Cardiac fibroblast (primary cell): Measurements from ENCODE around the gene STAT5B.

Experiments
- DNase-seq, 2 donors: peaks; one replicate each; pipeline versions ENCODE4 v3.0.0 to v3.0.0-alpha.2; 2010; ENCODE audit warnings: low read depth in 2 of 2
- H3K4me3 ChIP-seq, 2 donors: replicated peaks in 1 of 2; 1 replicate in 1 of 2; 2 replicates in 1 of 2; pipeline ENCODE4 v1.5.1; 2011; ENCODE audit warnings: low read depth in 2 of 2, low read length in 2 of 2, mild to moderate bottlenecking in 2 of 2, moderate library complexity in 1 of 2
- TF ChIP-seq, protein P1 (sequence below): IDR thresholded peaks from one replicate; pipeline ENCODE4 v1.5.1; 2011; ENCODE audit warnings: low read depth, mild to moderate bottlenecking, low read length, inconsistent platforms

The STAT5B gene

DNA sequence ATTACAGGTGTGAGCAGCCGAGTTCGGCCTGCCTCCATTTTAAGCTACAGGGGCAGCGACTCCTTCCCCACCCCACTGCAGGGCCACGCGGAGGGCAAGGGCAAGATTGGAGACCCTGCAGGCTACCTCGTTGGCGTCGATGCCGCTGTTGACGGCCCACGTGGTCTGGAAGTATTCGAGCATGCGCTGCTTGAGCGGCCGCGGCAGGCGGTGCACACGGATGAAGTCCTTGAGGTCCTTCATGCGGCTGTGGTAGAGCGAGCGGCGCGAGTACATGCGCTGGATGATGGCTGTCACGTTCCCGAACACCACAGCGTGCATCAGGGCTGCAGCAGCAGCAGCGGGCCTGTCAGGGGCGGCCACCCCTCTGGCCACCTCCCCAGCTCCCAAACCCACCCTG, 106.8 kb downstream of the STAT5B start:
- DNase-seq = no peak
- TF ChIP-seq, protein P1, sequence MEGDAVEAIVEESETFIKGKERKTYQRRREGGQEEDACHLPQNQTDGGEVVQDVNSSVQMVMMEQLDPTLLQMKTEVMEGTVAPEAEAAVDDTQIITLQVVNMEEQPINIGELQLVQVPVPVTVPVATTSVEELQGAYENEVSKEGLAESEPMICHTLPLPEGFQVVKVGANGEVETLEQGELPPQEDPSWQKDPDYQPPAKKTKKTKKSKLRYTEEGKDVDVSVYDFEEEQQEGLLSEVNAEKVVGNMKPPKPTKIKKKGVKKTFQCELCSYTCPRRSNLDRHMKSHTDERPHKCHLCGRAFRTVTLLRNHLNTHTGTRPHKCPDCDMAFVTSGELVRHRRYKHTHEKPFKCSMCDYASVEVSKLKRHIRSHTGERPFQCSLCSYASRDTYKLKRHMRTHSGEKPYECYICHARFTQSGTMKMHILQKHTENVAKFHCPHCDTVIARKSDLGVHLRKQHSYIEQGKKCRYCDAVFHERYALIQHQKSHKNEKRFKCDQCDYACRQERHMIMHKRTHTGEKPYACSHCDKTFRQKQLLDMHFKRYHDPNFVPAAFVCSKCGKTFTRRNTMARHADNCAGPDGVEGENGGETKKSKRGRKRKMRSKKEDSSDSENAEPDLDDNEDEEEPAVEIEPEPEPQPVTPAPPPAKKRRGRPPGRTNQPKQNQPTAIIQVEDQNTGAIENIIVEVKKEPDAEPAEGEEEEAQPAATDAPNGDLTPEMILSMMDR = no peak
- H3K4me3 ChIP-seq = no peak overlapping the region

DNA sequence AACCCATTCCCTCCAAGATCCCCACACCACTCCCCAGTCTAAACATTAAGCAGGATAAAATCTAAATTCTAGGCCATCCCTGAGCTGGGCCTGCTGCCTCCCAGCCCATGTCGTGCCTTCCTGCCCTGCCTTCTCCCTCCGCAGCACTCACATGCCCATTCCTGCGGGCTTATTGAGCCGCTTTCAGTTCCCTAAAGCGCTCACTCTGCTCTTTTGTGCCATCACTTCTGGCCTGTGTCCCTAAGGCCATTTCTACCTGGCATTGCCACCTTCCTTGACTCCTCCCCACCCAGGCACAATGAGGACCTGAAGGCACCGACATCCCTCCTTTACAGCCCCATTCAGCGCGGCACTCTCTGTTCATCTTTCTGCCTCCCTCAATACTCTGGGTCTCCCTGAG, 108.4 kb downstream of the STAT5B start:
- TF ChIP-seq, protein P1 = no peak
- no peak for DNase-seq
- H3K4me3 ChIP-seq = no peak overlapping the region

DNA sequence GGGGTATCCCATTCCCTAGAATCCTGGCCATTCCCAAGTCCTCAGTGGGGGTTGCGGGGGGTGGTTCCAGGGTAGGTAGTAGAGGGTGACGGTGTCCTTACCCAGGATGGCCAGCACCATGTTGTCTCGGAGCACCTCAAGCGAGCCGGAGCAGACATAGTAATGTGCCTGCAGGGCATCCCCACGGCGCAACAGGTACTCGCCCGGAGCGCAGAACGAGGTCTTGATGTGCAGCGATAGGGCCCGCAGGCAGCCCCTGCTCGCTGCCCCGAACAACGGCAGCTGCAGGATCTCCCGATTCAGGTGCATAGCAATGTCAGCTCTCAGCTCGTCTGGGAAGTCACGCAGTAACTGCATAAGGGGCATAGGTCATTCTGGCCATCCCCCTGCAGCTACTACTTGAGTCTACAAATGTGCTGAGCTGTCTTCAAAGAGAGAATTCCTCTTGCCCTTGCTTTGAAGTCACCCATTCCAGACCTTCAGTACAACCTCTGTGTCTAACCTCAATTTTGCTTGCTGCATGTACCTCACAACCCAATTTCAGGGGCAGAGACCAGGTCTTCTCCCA, 109.9 kb downstream of the STAT5B start:
- no peak for DNase-seq
- H3K4me3 ChIP-seq = no peak overlapping the region
- TF ChIP-seq, protein P1 = no peak

DNA sequence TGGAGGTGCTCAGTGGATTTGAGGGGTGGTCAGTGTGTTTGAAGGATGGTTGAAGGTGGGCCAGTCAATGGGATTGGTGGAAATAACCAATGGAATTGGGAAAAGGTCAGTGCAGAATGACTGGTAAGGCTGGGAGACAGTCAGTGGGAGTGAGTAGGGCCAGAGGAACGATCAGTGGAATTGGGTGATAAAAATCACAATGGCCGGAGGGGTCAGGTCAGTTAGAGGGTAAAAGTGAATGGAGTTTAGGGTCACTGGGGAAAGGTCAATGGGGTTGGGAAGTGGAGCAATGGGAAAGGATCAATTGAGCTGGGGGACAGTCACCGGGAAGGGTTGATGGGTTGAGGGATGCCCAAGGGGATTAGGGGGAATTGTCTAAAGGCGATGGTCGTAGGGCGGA, 110.4 kb downstream of the STAT5B start:
- H3K4me3 ChIP-seq = no peak overlapping the region
- DNase-seq = no peak
- TF ChIP-seq, protein P1 = no peak

DNA sequence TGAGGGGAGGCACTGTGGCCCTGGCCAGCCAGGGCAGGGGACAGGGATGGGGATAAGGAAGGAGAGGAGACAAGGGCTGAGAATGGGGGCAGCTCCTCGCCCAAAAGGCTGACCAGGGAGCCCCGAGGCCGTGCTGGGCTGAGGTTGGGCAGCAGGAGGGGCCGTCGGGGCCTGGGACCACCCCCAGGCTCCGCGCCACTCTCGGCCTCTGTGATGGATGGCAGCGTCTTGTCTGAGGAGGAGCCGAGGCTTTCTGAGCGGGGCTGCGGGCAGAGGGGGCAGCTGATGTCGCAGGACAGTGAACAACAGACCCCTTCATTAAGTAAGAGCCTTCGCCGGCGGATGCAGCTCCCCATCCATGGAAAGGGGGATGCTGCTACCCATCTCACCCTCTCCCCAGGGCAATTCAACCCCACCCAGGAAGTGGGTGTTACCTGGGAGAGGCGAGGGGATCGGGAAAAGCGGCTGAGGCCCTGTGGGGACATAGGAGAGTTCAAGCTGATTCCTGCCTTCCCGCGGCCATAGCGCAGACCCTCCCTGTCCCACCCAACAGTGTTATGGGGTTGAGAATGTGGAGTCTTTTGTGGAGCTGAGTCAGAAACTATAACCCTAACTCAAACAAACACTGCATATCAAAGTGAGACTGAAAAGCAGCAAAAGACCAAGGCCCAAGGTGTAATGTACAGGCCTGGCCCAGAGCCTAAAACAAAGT, 112.3 kb downstream of the STAT5B start:
- TF ChIP-seq, protein P1 = no peak
- H3K4me3 ChIP-seq = no peak overlapping the region
- DNase-seq = no peak

DNA sequence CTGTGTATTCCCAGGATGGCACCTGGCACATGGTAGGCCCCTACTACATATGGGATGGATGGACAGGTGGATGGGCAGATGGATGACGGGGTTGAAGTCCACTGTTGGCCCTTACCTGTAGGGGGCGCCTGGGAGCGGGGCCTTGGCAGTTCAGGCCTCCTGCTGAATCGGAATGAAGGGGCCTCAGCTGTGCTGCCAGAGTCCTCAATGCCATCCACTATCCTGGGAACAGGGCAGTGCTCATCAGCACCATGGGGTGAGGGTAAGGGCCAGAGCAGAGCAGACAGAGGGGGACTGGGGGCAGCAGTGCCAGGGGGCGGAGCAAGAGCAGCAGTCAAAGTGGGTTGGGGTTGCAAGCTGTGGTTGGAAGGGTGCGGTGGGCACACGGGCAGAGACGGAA, 113.1 kb downstream of the STAT5B start:
- TF ChIP-seq, protein P1 = peak; percentile 47
- DNase-seq = no peak
- H3K4me3 ChIP-seq = no peak overlapping the region

DNA sequence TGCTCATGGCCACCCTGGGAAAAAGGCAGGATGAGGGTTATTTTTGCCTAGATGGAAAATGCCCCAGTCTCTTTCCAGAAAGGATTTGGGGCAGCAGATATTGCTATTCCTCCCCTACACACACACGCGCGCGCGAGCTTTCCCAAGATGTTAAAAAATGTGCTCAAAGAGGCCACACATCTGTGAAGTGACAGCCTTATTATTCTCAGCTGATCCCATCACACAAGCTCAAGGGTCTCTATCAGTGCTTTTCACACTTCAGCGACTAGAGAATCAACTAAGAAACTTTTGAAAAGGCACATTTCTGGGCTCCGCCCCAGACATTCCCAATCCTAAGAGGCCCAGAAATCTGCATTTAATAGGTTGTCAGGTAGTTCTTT, 115.7 kb downstream of the STAT5B start:
- H3K4me3 ChIP-seq = no peak overlapping the region
- TF ChIP-seq, protein P1 = no peak
- no peak for DNase-seq
